Forelimb muscle (tissue), 1 donor: ENCODE measurements around the gene SMIM36. TPM values are rescaled to one million over a fixed set of nuclear protein-coding genes. Genes with fewer than 3 reads are reported as not detected.
"Not testable (repeated sequence)": the region's sequence is repeated elsewhere in the genome, so short reads cannot be mapped to it uniquely, and the experiment has no call there.

Source experiments
- DNase-seq: peaks from one replicate; pipeline ENCODE4 v3.0.0-alpha.2; 2013; ENCODE audit warnings: low read depth
- polyA plus RNA-seq: library from polyadenylated mRNA; unstranded; fragments of 120-200 nt; gene quantifications from one replicate; pipeline ENCODE4 v1.2.1, GENCODE V29; 2013; ENCODE audit not compliant: insufficient read length

Gene SMIM36
- polyA plus RNA-seq, 1 donor, result 0.15 TPM

- no peak for DNase-seq
Measured at GRCh38 chr17:55456307-55457240, 54.7 kb downstream of the SMIM36 start.

DNA sequence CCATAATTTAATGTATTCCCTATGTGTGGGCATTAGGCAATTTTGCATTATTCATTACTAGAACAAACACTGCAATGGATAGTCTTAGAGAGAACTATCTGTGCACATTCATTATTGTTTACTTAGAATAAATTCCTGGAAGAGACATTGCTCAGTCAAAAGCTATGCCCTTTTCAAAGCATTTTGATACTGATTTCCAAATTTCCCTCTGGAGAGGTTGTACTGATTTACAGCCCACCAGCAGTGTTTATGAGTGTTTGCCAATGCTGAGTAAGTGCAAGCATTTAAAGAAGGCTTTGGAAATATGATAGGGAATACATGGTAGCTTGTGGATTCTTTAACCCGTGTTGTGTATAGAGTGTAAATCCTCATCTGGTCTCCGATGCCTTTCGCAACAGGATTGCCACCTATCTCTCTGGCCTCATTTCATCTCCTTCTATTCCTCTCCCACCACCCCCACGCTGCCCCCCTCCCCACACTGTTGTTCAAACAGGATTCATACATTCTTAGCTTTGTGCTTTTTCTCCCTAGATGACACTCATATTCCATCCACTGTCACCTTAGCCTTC lies 56.3 kb downstream of the SMIM36 start:
- DNase-seq, result no peak

DNA sequence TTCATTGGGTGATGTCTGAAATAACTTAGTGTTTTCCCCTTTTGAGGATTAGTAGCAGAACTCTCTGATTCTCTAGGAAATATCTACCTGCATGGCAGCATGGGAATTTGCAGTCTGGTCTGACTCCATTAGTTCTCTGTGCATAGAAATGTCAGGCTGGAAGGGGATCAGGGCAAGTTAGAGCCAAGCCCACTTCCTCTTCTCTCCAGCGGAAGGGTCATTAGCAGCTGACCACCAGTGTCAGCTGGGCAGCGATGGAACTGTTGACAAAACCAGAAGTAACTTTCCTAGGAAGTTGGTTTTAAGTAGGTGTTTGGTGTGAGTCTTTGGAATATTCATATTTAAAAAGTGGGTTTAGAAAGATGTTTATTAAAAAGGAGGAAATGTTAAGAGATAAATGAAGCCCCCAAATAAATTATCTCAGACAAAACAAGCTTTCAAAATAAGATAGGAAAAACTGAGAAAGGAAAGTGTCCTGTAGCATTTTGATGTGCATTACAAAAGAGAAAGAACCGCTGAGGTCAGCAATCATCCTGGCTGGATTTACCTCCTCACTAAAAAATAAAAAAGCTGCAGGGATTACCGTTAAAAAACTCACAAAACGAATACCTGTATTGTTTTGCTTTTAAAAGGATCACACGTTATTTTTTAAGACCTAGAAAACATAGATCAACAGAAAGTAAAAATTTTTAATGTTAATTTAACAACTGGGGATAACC lies 57.3 kb downstream of the SMIM36 start:
- DNase-seq, result no peak

GRCh38 chr17:55452139-55452790 lies 59.0 kb downstream of the SMIM36 start:
- DNase-seq, result no peak

DNA sequence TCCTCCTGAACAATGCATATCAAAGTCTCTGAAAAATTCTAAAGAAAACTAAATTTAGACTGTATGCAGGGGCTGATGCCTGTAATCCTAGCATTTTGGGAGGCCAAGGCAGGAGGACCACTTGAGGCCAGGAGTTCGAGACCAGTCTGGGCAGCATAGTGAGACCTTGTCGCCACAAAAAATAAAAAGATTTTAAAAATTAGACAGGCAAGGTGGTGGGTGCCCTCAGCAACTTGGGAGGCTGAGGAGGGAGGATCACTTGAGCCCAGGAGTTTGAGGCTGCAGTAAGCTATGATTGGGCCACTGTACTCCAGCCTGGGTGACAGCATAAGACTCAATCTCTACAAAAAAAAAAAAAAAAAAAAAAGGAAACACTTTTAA lies 59.5 kb downstream of the SMIM36 start:
- no peak for DNase-seq

DNA sequence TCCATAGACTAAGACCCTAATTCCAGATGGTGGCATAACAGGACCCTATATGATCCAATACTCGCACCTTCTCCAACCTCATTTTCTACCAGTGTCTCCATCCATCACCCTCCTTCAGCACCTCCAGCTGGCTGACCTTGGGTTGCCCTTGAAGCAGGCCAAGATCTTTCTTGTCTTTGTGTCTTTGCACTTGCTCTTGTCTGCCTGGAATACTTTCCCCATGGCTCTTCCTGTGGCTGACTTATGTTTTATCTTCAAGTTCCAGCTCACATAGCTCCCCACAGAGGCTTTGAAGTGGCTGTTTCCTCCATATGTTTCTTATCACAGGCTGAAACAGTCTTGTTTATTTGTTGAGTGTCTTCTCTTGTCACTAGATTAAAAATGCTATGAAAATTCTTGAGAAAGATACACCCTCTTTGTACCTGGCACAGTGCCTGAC lies 60.0 kb downstream of the SMIM36 start:
- no peak for DNase-seq

- DNase-seq, result no peak
Measured at GRCh38 chr17:55450232-55450825, 60.9 kb downstream of the SMIM36 start.

DNA sequence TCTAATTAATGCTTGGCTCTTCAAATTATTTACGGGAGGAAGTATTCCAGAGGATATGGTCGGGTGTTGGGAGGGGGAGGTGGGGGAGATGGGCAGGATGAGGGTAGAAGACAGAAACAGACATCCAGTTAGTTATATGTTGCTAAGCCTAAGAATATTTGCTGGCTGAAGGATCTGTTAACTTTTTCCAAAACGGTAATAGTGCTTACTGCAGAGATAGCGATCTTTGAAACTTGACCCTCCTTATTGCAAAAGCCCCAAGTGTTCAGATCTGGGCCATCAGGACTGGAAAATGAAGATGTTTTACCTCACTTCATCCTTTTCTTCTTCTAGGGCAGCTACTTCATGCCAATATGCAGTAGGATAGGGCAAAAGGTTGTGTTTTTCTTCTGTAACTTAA lies 62.6 kb downstream of the SMIM36 start:
- no peak for DNase-seq

- DNase-seq, result no peak
Measured at GRCh38 chr17:55446581-55447205, 64.6 kb downstream of the SMIM36 start.

- DNase-seq, result not testable (repeated sequence)
Measured at GRCh38 chr17:55446004-55446403, 65.2 kb downstream of the SMIM36 start.

- DNase-seq, result no peak
Measured at GRCh38 chr17:55444471-55445441, 66.5 kb downstream of the SMIM36 start.

GRCh38 chr17:55443904-55444303 lies 67.3 kb downstream of the SMIM36 start:
- no peak for DNase-seq

GRCh38 chr17:55442953-55443683 lies 68.1 kb downstream of the SMIM36 start:
- DNase-seq, result no peak

GRCh38 chr17:55442462-55442861 lies 68.8 kb downstream of the SMIM36 start:
- DNase-seq, result no peak

- DNase-seq, result no peak
Measured at GRCh38 chr17:55441544-55441943, 69.7 kb downstream of the SMIM36 start.

DNA sequence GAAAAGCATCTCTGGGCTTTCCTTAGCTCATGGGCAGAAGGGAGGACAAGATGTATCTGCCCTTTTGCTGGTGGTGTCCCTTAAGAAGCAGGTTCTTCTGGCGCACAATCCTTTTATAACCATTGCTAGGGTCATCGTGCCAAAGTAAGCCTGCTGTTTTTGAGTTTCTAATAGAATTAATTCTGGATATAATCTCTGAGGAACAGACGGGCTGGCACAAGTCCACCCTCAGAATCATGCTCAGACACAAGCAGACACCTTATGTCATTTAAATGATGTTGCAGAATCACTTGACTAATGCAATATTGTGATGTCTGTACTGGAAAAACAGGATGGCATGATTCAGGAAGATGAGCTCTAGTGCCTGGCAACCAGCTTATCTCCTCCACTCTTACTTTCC lies 70.9 kb downstream of the SMIM36 start:
- no peak for DNase-seq

DNA sequence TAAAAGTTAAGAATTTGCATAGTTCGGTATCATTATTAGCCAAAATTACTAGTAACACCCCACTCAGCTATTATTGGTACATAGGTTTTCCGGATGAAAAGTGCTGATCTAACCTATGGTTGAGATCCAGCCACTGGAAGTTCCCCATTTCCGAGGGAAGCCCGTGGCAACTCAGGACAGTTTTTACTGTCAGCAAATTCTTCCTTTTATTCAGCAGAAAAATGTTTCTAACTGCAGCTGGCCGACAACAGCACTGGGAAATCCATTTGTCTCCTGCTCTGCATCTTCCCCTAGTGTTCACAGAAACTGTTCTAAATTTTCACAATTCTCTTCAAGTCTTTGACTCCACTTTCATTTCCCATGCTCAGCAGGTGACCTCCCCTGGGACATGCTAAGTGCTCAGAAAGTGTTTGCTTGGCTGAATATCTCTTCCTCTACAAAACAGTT lies 74.1 kb downstream of the SMIM36 start:
- DNase-seq, result no peak

GRCh38 chr17:55436224-55437158 lies 74.8 kb downstream of the SMIM36 start:
- no peak for DNase-seq
